ENCODE measurements around the gene RUNX3.

- TF ChIP-seq CTCF (conservative IDR thresholded peaks at IDR 0.05 in 1 of 2, IDR thresholded peaks at IDR 0.05 in 1 of 2; ENCODE audit: extremely low read depth in 1 of 2, insufficient read depth in 1 of 2, low read depth in 1 of 2, low read length in 2 of 2): no peak
- TF ChIP-seq EZH2 (IDR thresholded peaks at IDR 0.05; ENCODE audit: borderline replicate concordance, low read length): no peak
Measured at GRCh38 chr1:24910210-24910609, 19.9 kb downstream of the RUNX3 start.

Measured in mammary epithelial cell (primary cell).